Astrocyte (in vitro differentiated cells and primary cell): ENCODE data around the gene OGFOD3. TPM values are rescaled to one million over a fixed set of nuclear protein-coding genes. Genes with fewer than 3 reads are reported as not detected.

Experiments used
- DNase-seq: peaks from one replicate; pipeline ENCODE4 v3.0.0-alpha.2; 2010; ENCODE audit warnings: low read depth
- FAIRE-seq: peaks from 2 replicates; lab custom pipeline; 2011; peaks lifted over from hg19 to GRCh38; lab: Jason Lieb, UNC
- H2AFZ ChIP-seq: 2 replicates; pipeline ENCODE4 v1.6.0; 2012; ENCODE audit warnings: low read depth, low read length, inconsistent platforms
- H3K27ac ChIP-seq: 2 replicates; pipeline ENCODE4 v1.5.1; 2011; ENCODE audit warnings: low read depth, low read length, inconsistent platforms
- H3K27me3 ChIP-seq: 2 replicates; pipeline ENCODE4 v1.6.0; 2011; ENCODE audit warnings: low read length, inconsistent platforms; ENCODE audit not compliant: insufficient read depth
- H3K36me3 ChIP-seq: 2 replicates; pipeline ENCODE4 v1.5.1; 2011; ENCODE audit warnings: low read length, inconsistent platforms; ENCODE audit not compliant: insufficient read depth
- H3K4me1 ChIP-seq: 2 replicates; pipeline ENCODE4 v1.5.1; 2011; ENCODE audit warnings: low read length, inconsistent platforms; ENCODE audit not compliant: insufficient read depth
- H3K4me2 ChIP-seq: 2 replicates; pipeline ENCODE4 v1.6.0; 2012; ENCODE audit warnings: low read length, inconsistent platforms
- H3K4me3 ChIP-seq: 2 replicates; pipeline ENCODE4 v1.5.1; 2011; ENCODE audit warnings: low read depth, mild to moderate bottlenecking, low read length, inconsistent platforms; ENCODE audit not compliant: insufficient read depth
- H3K79me2 ChIP-seq: 2 replicates; pipeline ENCODE4 v1.6.0; 2012; ENCODE audit warnings: mild to moderate bottlenecking, low read length, inconsistent platforms; ENCODE audit not compliant: insufficient read depth
- H3K9ac ChIP-seq: 2 replicates; pipeline ENCODE4 v1.6.0; 2012; ENCODE audit warnings: mild to moderate bottlenecking, low read length, inconsistent platforms
- H3K9me3 ChIP-seq: 2 replicates; pipeline ENCODE4 v1.5.1; 2012; ENCODE audit warnings: low read depth, mild to moderate bottlenecking, low read length, inconsistent platforms; ENCODE audit not compliant: insufficient read depth
- H4K20me1 ChIP-seq: 2 replicates; pipeline ENCODE4 v1.6.0; 2012; ENCODE audit warnings: low read length, inconsistent platforms; ENCODE audit not compliant: insufficient read depth
- H3K27ac Mint-ChIP-seq: one replicate; pipeline ENCODE4 v1.8.0; 2021; ENCODE audit warnings: mild to moderate bottlenecking, mixed read lengths; ENCODE audit not compliant: unreplicated experiment
- H3K27me3 Mint-ChIP-seq: one replicate; pipeline ENCODE4 v1.8.0; 2021; ENCODE audit warnings: low read depth, mixed read lengths; ENCODE audit not compliant: unreplicated experiment
- H3K36me3 Mint-ChIP-seq: one replicate; pipeline ENCODE4 v1.8.0; 2021; ENCODE audit warnings: low read depth, mixed read lengths; ENCODE audit not compliant: unreplicated experiment
- H3K4me1 Mint-ChIP-seq: one replicate; pipeline ENCODE4 v1.8.0; 2021; ENCODE audit warnings: low read depth, mixed read lengths; ENCODE audit not compliant: unreplicated experiment
- H3K4me3 Mint-ChIP-seq: one replicate; pipeline ENCODE4 v1.8.0; 2021; ENCODE audit warnings: mild to moderate bottlenecking, moderate library complexity, mixed read lengths; ENCODE audit not compliant: unreplicated experiment
- H3K9me3 Mint-ChIP-seq: one replicate; pipeline ENCODE4 v1.8.0; 2021; ENCODE audit warnings: mild to moderate bottlenecking, mixed read lengths; ENCODE audit not compliant: unreplicated experiment
- CTCF ChIP-seq: IDR thresholded peaks from 2 replicates; pipeline ENCODE4 v1.5.1; 2011; ENCODE audit warnings: low read depth, mild to moderate bottlenecking, inconsistent platforms, low read length, moderate library complexity; ENCODE audit not compliant: insufficient read depth
- EZH2 ChIP-seq: IDR thresholded peaks from 2 replicates; pipeline ENCODE4 v1.6.1; 2012; ENCODE audit warnings: mild to moderate bottlenecking, low read length, inconsistent platforms; ENCODE audit not compliant: insufficient read depth
- total RNA-seq: library from RNA; stranded (reverse); gene quantifications from 2 replicates; pipeline ENCODE4 v1.2.1, GENCODE V29; 2021

The OGFOD3 gene
- total RNA-seq, 1 donor from 2014 or later, result 20.9 TPM

- peaks cover 37% of the 10 kb centered on the region for H3K27me3 Mint-ChIP-seq
- TF ChIP-seq CTCF (no peak), EZH2 (no peak)
- no peaks in the 10 kb centered on the region for H3K36me3 ChIP-seq
- no peak overlapping the region for H3K27ac Mint-ChIP-seq
- peak overlapping the region; percentile 93 for H2AFZ ChIP-seq
- DNase-seq (no peak), FAIRE-seq (no peak)
- peak overlapping the region; percentile 88 for H3K4me2 ChIP-seq
- no peaks in the 10 kb centered on the region for H3K27me3 ChIP-seq
- H4K20me1 ChIP-seq, result no peaks in the 10 kb centered on the region
- peaks cover 3% of the 10 kb centered on the region for H3K9me3 ChIP-seq
- H3K4me3 Mint-ChIP-seq, result no peak overlapping the region
- no peaks in the 10 kb centered on the region for H3K79me2 ChIP-seq
- peaks cover 24% of the 10 kb centered on the region for H3K4me1 ChIP-seq
- H3K9ac ChIP-seq, result peak overlapping the region; percentile 62
- H3K4me3 ChIP-seq, result peak overlapping the region; percentile 50
- H3K27ac ChIP-seq, result no peak overlapping the region
- H3K36me3 Mint-ChIP-seq, result peaks cover 1% of the 10 kb centered on the region
- peaks cover 3% of the 10 kb centered on the region for H3K9me3 Mint-ChIP-seq
- peaks cover 3% of the 10 kb centered on the region for H3K4me1 Mint-ChIP-seq
These were observed 78.5 kb downstream of the OGFOD3 start for GRCh38 chr17:82339634-82340580.

Other genes with a start within 250 kb of the OGFOD3 start
- gene CCDC57, start 205.7 kb downstream of the OGFOD3 start, total RNA-seq, result 19.9 and 20.4 TPM in 2 replicates
- 292 and 385 TPM in 2 replicates for gene SLC16A3, start 189.5 kb downstream of the OGFOD3 start, total RNA-seq
- gene CSNK1D, start 144.9 kb downstream of the OGFOD3 start, total RNA-seq, result 146 and 153 TPM in 2 replicates
- gene CD7, start 101.0 kb downstream of the OGFOD3 start, total RNA-seq, result 0.18 and 0.24 TPM in 2 replicates
- gene SECTM1, start 84.8 kb downstream of the OGFOD3 start, total RNA-seq, result 0.27 TPM in 1 of 2 replicates, not detected in the other
- not detected in 2 replicates for gene TEX19, start 59.3 kb downstream of the OGFOD3 start, total RNA-seq
- not detected in 2 replicates for gene UTS2R, start 46.8 kb downstream of the OGFOD3 start, total RNA-seq
- 11.1 and 15.0 TPM in 2 replicates for gene HEXD, start 239 bp downstream of the OGFOD3 start, total RNA-seq
- gene CYBC1, start 32.2 kb upstream of the OGFOD3 start, total RNA-seq, result 67.3 and 68.1 TPM in 2 replicates
- 62.8 and 64.4 TPM in 2 replicates for gene NARF, start 40.2 kb upstream of the OGFOD3 start, total RNA-seq
- 57.9 and 68.0 TPM in 2 replicates for gene FOXK2, start 101.1 kb upstream of the OGFOD3 start, total RNA-seq
- 74.3 and 75.4 TPM in 2 replicates for gene WDR45B, start 229.9 kb upstream of the OGFOD3 start, total RNA-seq